HEK293 (cell line): ENCODE measurements around the gene CDKAL1.

Experiments
- CTCF ChIA-PET: fragments of 350-600 bp; formaldehyde crosslinking; extraction: SDS; loops from one replicate; lab custom pipeline; 2021; ENCODE audit warnings: antibody characterized with exemption; lab: Yijun Ruan, JAX
- POLR2A ChIA-PET: fragments of 300-600 bp; formaldehyde crosslinking; extraction: SDS; loops from one replicate; lab custom pipeline; 2020; ENCODE audit warnings: antibody characterized with exemption, inconsistent platforms; lab: Yijun Ruan, JAX
- H3K27ac ChIP-seq: fragments of 200-500 bp; sonication (Bioruptor generic); 2 replicates; pipeline ENCODE4 v1.5.1; 2014; ENCODE audit warnings: low read depth, low read length, control low read depth, inconsistent platforms; ENCODE audit errors: extremely low read depth
- H3K36me3 ChIP-seq, 2 experiments: fragments of 200-500 bp in 1 of 2; sonication (Bioruptor generic) in 1 of 2; 1 replicate in 1 of 2; 2 replicates in 1 of 2; pipeline ENCODE4 v1.5.1; 2014 to 2017; ENCODE audit warnings: inconsistent platforms in 2 of 2, low read length in 2 of 2; ENCODE audit not compliant: control insufficient read depth in 2 of 2, insufficient read depth in 1 of 2
- H3K4me1 ChIP-seq: fragments of 200-500 bp; sonication (Bioruptor generic); 2 replicates; pipeline ENCODE4 v1.5.1; 2014; ENCODE audit warnings: mild to moderate bottlenecking, low read length, inconsistent platforms; ENCODE audit not compliant: control insufficient read depth, insufficient read depth
- H3K4me3 ChIP-seq: 2 replicates; pipeline ENCODE4 v1.5.1; 2011; ENCODE audit warnings: low read depth, mild to moderate bottlenecking, control low read depth, low read length, moderate library complexity
- H3K9me3 ChIP-seq: fragments of 200-500 bp; sonication (Bioruptor generic); 2 replicates; pipeline ENCODE4 v1.5.1; 2014; ENCODE audit warnings: low read depth, low read length, inconsistent platforms; ENCODE audit not compliant: control insufficient read depth, insufficient read depth
- ATF2 ChIP-seq: fragments of 450-650 bp; formaldehyde crosslinking; IDR thresholded peaks from 2 replicates; pipeline ENCODE4 v1.5.1; 2016; ENCODE audit warnings: missing biosample characterization, missing genetic modification characterization, low read depth
- EGR2 ChIP-seq: fragments of 450-650 bp; formaldehyde crosslinking; IDR thresholded peaks from 2 replicates; pipeline ENCODE4 v1.5.1; 2016; ENCODE audit warnings: low read depth, missing biosample characterization, missing genetic modification characterization
- GLIS1 ChIP-seq: fragments of 450-650 bp; formaldehyde crosslinking; IDR thresholded peaks from 2 replicates; pipeline ENCODE4 v1.5.1; 2016; ENCODE audit warnings: missing biosample characterization, missing genetic modification characterization
- GLIS2 ChIP-seq: fragments of 450-650 bp; formaldehyde crosslinking; IDR thresholded peaks from 2 replicates; pipeline ENCODE4 v1.5.1; 2016; ENCODE audit warnings: missing biosample characterization, missing genetic modification characterization
- KLF9 ChIP-seq: fragments of 450-650 bp; formaldehyde crosslinking; IDR thresholded peaks from 2 replicates; pipeline ENCODE4 v1.5.1; 2016; ENCODE audit warnings: missing biosample characterization, missing genetic modification characterization, low read depth
- MYNN ChIP-seq: fragments of 450-650 bp; formaldehyde crosslinking; IDR thresholded peaks from 2 replicates; pipeline ENCODE4 v1.5.1; 2016; ENCODE audit warnings: missing biosample characterization, missing genetic modification characterization, borderline replicate concordance
- SP2 ChIP-seq: fragments of 450-650 bp; formaldehyde crosslinking; IDR thresholded peaks from 2 replicates; pipeline ENCODE4 v1.5.1; 2016; ENCODE audit warnings: missing biosample characterization, missing genetic modification characterization
- SP3 ChIP-seq: fragments of 450-650 bp; formaldehyde crosslinking; IDR thresholded peaks from 2 replicates; pipeline ENCODE4 v1.5.1; 2016; ENCODE audit warnings: missing biosample characterization, missing genetic modification characterization
- YY2 ChIP-seq: fragments of 450-650 bp; formaldehyde crosslinking; IDR thresholded peaks from 2 replicates; pipeline ENCODE4 v1.5.1; 2016; ENCODE audit warnings: missing biosample characterization, missing genetic modification characterization
- ZBTB20 ChIP-seq: fragments of 450-650 bp; formaldehyde crosslinking; IDR thresholded peaks from 2 replicates; pipeline ENCODE4 v1.5.1; 2016; ENCODE audit warnings: missing biosample characterization, missing genetic modification characterization
- ZFHX2 ChIP-seq: fragments of 450-650 bp; formaldehyde crosslinking; conservative IDR thresholded peaks from 2 replicates; pipeline ENCODE4 v1.5.1; 2016; ENCODE audit warnings: missing biosample characterization, missing genetic modification characterization
- ZFP37 ChIP-seq: fragments of 450-650 bp; formaldehyde crosslinking; IDR thresholded peaks from 2 replicates; pipeline ENCODE4 v1.5.1; 2016; ENCODE audit warnings: missing biosample characterization, missing genetic modification characterization
- ZFP69B ChIP-seq: fragments of 450-650 bp; formaldehyde crosslinking; IDR thresholded peaks from 2 replicates; pipeline ENCODE4 v1.5.1; 2016; ENCODE audit warnings: missing biosample characterization, missing genetic modification characterization
- ZNF155 ChIP-seq: fragments of 450-650 bp; formaldehyde crosslinking; IDR thresholded peaks from 2 replicates; pipeline ENCODE4 v1.5.1; 2016; ENCODE audit warnings: missing biosample characterization, missing genetic modification characterization
- ZNF324 ChIP-seq: fragments of 450-650 bp; formaldehyde crosslinking; IDR thresholded peaks from 2 replicates; pipeline ENCODE4 v1.5.1; 2016; ENCODE audit warnings: missing biosample characterization, missing genetic modification characterization
- ZNF335 ChIP-seq: fragments of 450-650 bp; formaldehyde crosslinking; conservative IDR thresholded peaks from 2 replicates; pipeline ENCODE4 v1.5.1; 2016; ENCODE audit warnings: missing biosample characterization, missing genetic modification characterization
- ZNF341 ChIP-seq: fragments of 450-650 bp; formaldehyde crosslinking; IDR thresholded peaks from 2 replicates; pipeline ENCODE4; 2016; ENCODE audit warnings: low read depth, missing biosample characterization, missing genetic modification characterization
- ZNF501 ChIP-seq: fragments of 450-650 bp; formaldehyde crosslinking; IDR thresholded peaks from 2 replicates; pipeline ENCODE4 v1.5.1; 2016; ENCODE audit warnings: missing biosample characterization, missing genetic modification characterization
- ZNF558 ChIP-seq: fragments of 450-650 bp; formaldehyde crosslinking; IDR thresholded peaks from 2 replicates; pipeline ENCODE4 v1.5.1; 2016; ENCODE audit warnings: missing biosample characterization, missing genetic modification characterization
- ZNF600 ChIP-seq: fragments of 450-650 bp; formaldehyde crosslinking; IDR thresholded peaks from 2 replicates; pipeline ENCODE4 v1.5.1; 2016; ENCODE audit warnings: missing biosample characterization, missing genetic modification characterization
- ZNF629 ChIP-seq: fragments of 450-650 bp; formaldehyde crosslinking; IDR thresholded peaks from 2 replicates; pipeline ENCODE4 v1.5.1; 2017; ENCODE audit warnings: missing biosample characterization, missing genetic modification characterization
- ZNF791 ChIP-seq: fragments of 450-650 bp; formaldehyde crosslinking; IDR thresholded peaks from 2 replicates; pipeline ENCODE4 v1.5.1; 2016; ENCODE audit warnings: missing biosample characterization, missing genetic modification characterization
- TF ChIP-seq, protein P1 (sequence below): fragments of 450-650 bp; formaldehyde crosslinking; IDR thresholded peaks from 2 replicates; pipeline ENCODE4 v1.5.1; 2016; ENCODE audit warnings: missing biosample characterization, missing genetic modification characterization
- TF ChIP-seq, protein P2 (sequence below): fragments of 450-650 bp; formaldehyde crosslinking; IDR thresholded peaks from 2 replicates; pipeline ENCODE4 v1.5.1; 2016; ENCODE audit warnings: missing biosample characterization, missing genetic modification characterization
- TF ChIP-seq, protein P3 (sequence below): fragments of 450-650 bp; formaldehyde crosslinking; IDR thresholded peaks from 2 replicates; pipeline ENCODE4 v1.5.1; 2016; ENCODE audit warnings: missing biosample characterization, missing genetic modification characterization
- TF ChIP-seq, protein P4 (sequence below): fragments of 450-650 bp; formaldehyde crosslinking; IDR thresholded peaks from 2 replicates; pipeline ENCODE4 v1.5.1; 2016; ENCODE audit warnings: missing biosample characterization, missing genetic modification characterization
- TF ChIP-seq, protein P5 (sequence below): fragments of 450-650 bp; formaldehyde crosslinking; IDR thresholded peaks from 2 replicates; pipeline ENCODE4 v1.5.1; 2016; ENCODE audit warnings: missing biosample characterization, missing genetic modification characterization

Gene CDKAL1

DNA sequence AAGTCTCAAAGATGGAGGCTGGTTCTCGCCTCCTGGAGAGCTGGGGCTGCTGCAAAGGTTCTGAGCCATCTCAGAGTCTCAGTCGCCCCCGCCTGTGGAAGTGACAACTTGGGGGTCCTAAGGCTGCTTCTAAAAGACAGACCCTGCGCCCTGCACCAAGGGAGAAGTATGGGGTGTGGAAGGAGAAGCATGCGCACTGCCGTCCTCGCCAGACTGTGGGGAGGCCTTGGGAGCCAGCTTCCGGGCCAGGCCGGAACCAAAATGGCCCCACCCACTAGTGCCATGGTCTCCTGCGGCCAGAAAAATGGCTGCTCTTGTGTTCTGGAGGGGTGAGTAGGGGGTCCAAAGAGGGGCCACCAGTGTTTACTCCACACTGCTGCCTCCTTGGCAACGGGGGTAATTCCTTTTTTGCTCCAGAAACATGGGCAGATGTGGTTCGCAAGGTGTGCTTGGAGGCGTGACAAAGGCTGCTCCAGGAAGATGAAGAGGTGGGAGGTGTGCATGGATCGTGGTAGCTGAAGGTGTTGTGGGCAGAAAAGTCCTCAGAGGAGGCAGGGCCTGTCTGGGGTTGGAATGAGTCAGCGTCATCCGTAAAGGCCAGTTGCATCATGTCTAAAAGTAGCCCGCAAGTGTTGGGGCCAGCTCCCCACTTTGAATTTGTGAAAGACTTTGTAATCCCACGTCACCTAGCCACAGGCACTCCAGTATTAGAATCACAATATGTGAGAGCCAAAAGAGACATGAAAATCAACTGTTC lies 729.5 kb downstream of the CDKAL1 start:
- Histone ChIP-seq H3K9me3 (no peaks in the 10 kb centered on the region), H3K36me3 (no peaks in the 10 kb centered on the region), H3K27ac (peak overlapping the region; percentile 98), H3K4me1 (peaks cover 17% of the 10 kb centered on the region), H3K4me3 (no peak overlapping the region)
- POLR2A ChIA-PET: interaction anchor here (0.9 to 2.8 kb wide), 2 partner anchors 325 to 330 kb away, joined by 4 to 21 read pairs; partner anchors contain the start of gene SOX4
- CTCF ChIA-PET: interaction anchor here (0.7 to 1.8 kb wide), 2 partner anchors 325 to 568 kb away, joined by 3 to 9 read pairs; no protein-coding TSS in a partner anchor
- TF ChIP-seq ZFP37 (tag by site-specific recombination) (no peak), ZNF341 (tag by site-specific recombination) (peak; percentile 70), ZFHX2 (tag by site-specific recombination) (peak; percentile 90), GLIS1 (tag by site-specific recombination) (peak; percentile 50; the same call in 1 of the 2 replicates), ZNF155 (no peak), ZNF324 (tag by site-specific recombination) (0 out of 2 replicates have a peak, but pooled peaks have one; percentile 20), YY2 (tag by site-specific recombination) (peak; percentile 44; the same call in 1 of the 2 replicates), SP2 (peak; percentile 28; the same call in 1 of the 2 replicates), ZNF791 (tag by site-specific recombination) (no peak), ZNF629 (peak; percentile 94), ZNF558 (peak; percentile 46; the same call in 1 of the 2 replicates), ZNF600 (peak; percentile 46), GLIS2 (tag by site-specific recombination) (peak; percentile 57; the same call in 1 of the 2 replicates), SP3 (peak; percentile 49; the same call in 1 of the 2 replicates), EGR2 (tag by site-specific recombination) (peak; percentile 92), MYNN (tag by site-specific recombination) (peak; percentile 33; the same call in 1 of the 2 replicates), ATF2 (tag by site-specific recombination) (peak; percentile 85), ZFP69B (tag by site-specific recombination) (peak; percentile 37; the same call in 1 of the 2 replicates), ZNF335 (tag by site-specific recombination) (peak; percentile 21), ZNF501 (tag by site-specific recombination) (no peak), KLF9 (tag by site-specific recombination) (0 out of 2 replicates have a peak, but pooled peaks have one; percentile 37), ZBTB20 (peak; percentile 11; the same call in 1 of the 2 replicates)
- TF ChIP-seq, protein P1, sequence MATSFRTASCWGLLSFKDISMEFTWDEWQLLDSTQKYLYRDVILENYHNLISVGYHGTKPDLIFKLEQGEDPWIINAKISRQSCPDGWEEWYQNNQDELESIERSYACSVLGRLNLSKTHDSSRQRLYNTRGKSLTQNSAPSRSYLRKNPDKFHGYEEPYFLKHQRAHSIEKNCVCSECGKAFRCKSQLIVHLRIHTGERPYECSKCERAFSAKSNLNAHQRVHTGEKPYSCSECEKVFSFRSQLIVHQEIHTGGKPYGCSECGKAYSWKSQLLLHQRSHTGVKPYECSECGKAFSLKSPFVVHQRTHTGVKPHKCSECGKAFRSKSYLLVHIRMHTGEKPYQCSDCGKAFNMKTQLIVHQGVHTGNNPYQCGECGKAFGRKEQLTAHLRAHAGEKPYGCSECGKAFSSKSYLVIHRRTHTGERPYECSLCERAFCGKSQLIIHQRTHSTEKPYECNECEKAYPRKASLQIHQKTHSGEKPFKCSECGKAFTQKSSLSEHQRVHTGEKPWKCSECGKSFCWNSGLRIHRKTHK (tag by site-specific recombination): no peak
- TF ChIP-seq, protein P2, sequence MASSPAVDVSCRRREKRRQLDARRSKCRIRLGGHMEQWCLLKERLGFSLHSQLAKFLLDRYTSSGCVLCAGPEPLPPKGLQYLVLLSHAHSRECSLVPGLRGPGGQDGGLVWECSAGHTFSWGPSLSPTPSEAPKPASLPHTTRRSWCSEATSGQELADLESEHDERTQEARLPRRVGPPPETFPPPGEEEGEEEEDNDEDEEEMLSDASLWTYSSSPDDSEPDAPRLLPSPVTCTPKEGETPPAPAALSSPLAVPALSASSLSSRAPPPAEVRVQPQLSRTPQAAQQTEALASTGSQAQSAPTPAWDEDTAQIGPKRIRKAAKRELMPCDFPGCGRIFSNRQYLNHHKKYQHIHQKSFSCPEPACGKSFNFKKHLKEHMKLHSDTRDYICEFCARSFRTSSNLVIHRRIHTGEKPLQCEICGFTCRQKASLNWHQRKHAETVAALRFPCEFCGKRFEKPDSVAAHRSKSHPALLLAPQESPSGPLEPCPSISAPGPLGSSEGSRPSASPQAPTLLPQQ (tag by site-specific recombination): peak; percentile 79
- TF ChIP-seq, protein P3, sequence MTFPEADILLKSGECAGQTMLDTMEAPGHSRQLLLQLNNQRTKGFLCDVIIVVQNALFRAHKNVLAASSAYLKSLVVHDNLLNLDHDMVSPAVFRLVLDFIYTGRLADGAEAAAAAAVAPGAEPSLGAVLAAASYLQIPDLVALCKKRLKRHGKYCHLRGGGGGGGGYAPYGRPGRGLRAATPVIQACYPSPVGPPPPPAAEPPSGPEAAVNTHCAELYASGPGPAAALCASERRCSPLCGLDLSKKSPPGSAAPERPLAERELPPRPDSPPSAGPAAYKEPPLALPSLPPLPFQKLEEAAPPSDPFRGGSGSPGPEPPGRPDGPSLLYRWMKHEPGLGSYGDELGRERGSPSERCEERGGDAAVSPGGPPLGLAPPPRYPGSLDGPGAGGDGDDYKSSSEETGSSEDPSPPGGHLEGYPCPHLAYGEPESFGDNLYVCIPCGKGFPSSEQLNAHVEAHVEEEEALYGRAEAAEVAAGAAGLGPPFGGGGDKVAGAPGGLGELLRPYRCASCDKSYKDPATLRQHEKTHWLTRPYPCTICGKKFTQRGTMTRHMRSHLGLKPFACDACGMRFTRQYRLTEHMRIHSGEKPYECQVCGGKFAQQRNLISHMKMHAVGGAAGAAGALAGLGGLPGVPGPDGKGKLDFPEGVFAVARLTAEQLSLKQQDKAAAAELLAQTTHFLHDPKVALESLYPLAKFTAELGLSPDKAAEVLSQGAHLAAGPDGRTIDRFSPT (tag by site-specific recombination): peak; percentile 11; the same call in 1 of the 2 replicates
- TF ChIP-seq, protein P4, sequence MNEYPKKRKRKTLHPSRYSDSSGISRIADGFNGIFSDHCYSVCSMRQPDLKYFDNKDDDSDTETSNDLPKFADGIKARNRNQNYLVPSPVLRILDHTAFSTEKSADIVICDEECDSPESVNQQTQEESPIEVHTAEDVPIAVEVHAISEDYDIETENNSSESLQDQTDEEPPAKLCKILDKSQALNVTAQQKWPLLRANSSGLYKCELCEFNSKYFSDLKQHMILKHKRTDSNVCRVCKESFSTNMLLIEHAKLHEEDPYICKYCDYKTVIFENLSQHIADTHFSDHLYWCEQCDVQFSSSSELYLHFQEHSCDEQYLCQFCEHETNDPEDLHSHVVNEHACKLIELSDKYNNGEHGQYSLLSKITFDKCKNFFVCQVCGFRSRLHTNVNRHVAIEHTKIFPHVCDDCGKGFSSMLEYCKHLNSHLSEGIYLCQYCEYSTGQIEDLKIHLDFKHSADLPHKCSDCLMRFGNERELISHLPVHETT (tag by site-specific recombination): no peak
- TF ChIP-seq, protein P5, sequence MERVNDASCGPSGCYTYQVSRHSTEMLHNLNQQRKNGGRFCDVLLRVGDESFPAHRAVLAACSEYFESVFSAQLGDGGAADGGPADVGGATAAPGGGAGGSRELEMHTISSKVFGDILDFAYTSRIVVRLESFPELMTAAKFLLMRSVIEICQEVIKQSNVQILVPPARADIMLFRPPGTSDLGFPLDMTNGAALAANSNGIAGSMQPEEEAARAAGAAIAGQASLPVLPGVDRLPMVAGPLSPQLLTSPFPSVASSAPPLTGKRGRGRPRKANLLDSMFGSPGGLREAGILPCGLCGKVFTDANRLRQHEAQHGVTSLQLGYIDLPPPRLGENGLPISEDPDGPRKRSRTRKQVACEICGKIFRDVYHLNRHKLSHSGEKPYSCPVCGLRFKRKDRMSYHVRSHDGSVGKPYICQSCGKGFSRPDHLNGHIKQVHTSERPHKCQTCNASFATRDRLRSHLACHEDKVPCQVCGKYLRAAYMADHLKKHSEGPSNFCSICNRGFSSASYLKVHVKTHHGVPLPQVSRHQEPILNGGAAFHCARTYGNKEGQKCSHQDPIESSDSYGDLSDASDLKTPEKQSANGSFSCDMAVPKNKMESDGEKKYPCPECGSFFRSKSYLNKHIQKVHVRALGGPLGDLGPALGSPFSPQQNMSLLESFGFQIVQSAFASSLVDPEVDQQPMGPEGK (tag by site-specific recombination): peak; percentile 96
